ENCODE measurements around the gene SCML2. TPM values are rescaled to one million over a fixed set of nuclear protein-coding genes. Genes with fewer than 3 reads are reported as not detected.
"Not testable (repeated sequence)": the region's sequence is repeated elsewhere in the genome, so short reads cannot be mapped to it uniquely, and the experiment has no call there.

The SCML2 gene
- total RNA-seq (2014; rRNA removed; shearing (Covaris generic)), result 12.9 and 16.8 TPM in 2 replicates
- polyA plus RNA-seq (2014; cell fraction: nucleus; rRNA removed), result 24.2 and 30.5 TPM in 2 replicates

DNA sequence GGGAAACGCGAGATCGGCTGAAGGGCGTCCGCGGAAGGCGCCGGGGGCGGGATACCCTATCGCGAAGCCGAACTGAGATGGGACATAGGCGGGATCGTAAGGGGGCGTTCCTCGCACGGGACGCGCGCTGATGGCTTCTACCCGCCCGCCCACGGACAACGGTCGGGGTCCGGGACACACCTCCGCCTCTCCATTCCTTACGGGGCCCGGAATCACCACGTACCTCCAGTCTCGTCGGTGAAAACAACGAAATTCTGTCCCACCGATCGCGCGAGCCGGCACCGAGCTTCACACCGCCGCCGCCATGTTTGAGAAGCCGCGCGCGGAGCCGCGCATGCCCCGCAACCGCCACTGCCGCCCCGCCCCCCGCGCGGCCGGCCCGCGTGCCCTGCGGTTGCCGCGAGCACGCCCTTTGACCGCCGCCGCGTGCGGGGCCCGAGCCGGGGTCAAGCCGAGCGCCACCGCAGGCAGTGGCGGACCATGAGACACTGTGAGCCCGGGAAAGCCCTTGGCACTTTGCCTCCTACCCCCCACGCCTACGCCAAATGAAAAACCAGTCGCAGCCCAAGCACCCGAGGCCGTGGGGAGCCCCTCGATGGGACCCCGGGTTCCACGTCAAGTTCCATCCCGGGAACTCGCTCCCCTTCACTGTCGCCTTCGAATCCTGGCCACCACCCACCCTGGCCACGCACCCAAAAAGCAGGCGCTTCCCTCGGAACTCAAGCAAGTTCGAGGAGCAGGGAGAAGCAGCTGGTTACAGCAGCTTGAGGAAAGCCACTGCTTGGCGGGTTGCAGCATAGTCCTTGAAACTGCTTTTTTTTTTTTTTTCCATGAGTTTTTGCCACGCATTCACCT, at the start of gene SCML2:
SCML2 (minus strand) TSS at position 320 of the 855 bp plus-strand sequence. CDS start 20,617 bp downstream, outside the sequence.
- peak; percentile 23 for DNase-seq (ENCODE audit: extremely low read depth, low read depth)

GRCh38 chrX:18401848-18402213, 47.3 kb upstream of the SCML2 start:
- DNase-seq (ENCODE audit: extremely low read depth, low read depth), result no peak

- no peak for DNase-seq (ENCODE audit: extremely low read depth, low read depth)
These were observed 40.0 kb upstream of the SCML2 start for GRCh38 chrX:18394477-18394876.

- DNase-seq (ENCODE audit: extremely low read depth, low read depth), result peak; percentile 50
These were observed 36.6 kb upstream of the SCML2 start for GRCh38 chrX:18390941-18391538.

DNA sequence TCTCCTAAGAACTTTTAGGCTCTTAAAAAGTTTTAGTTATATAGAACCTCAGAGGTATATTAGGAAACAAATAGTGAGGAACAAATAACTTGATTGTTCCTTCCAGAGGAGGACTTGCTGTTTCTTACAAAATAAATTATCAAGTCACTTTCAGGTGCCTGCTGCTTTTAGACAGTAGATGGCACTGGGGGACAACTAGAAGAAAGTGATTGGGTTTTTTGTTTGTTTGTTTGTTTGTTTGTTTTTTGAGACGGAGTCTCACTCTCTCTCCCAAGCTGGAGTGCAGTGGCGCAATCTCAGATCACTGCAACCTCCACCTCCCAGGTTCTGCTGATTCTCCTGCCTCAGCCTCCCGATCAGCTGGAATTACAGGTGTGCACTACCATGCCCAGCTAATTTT, 35.5 kb upstream of the SCML2 start:
- peak; percentile 13 for DNase-seq (ENCODE audit: extremely low read depth, low read depth)

DNA sequence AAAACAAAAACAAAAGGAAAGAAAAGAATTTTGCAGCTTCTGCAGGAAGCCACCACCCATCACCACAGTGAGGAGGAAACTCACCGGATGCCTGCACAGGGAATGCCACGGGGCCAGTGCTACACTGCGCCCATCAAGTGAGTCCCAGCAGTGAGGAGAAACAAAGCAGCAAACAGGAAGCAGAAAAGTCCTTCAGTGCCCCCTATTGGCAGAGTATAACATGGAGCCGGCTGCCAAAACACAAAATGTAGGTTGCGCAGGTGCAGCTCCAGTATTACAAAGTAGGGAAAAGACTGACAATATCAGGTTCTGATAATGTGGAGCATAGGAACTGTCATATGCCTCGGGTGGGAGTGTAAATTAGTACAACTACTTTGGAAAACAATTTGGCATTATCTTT, 23.3 kb upstream of the SCML2 start:
- DNase-seq (ENCODE audit: extremely low read depth, low read depth), result peak; percentile 43

GRCh38 chrX:18375131-18375805, 20.8 kb upstream of the SCML2 start:
- DNase-seq (ENCODE audit: extremely low read depth, low read depth), result not testable (repeated sequence)

GRCh38 chrX:18369096-18369495, 14.6 kb upstream of the SCML2 start:
- not testable (repeated sequence) for DNase-seq (ENCODE audit: extremely low read depth, low read depth)

GRCh38 chrX:18368402-18368801, 13.9 kb upstream of the SCML2 start:
- DNase-seq (ENCODE audit: extremely low read depth, low read depth), result no peak

DNA sequence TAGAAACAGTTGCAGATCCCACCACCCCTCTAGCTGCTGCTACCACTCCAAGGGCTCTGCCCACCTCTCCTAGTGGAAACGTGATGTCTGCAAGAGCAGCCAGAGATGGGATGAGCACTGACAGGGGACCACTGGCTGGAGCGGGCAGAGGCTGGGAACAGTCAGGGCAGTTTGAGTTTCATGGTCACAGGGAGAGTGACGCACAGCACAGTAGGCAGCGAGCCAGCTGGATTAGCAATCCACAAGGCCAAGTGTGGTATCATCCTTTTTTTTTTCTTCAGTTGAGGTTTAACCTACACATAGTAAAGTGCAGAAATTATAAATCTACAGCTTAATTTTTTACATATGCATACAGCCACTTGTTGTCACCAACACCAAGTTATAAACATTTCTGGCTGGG, 6.4 kb upstream of the SCML2 start:
- no peak for DNase-seq (ENCODE audit: extremely low read depth, low read depth)

GRCh38 chrX:18353931-18354368, 538 bp downstream of the SCML2 start:
- no peak for DNase-seq (ENCODE audit: extremely low read depth, low read depth)

GRCh38 chrX:18351784-18352183, 2.7 kb downstream of the SCML2 start:
- DNase-seq (ENCODE audit: extremely low read depth, low read depth), result no peak

DNA sequence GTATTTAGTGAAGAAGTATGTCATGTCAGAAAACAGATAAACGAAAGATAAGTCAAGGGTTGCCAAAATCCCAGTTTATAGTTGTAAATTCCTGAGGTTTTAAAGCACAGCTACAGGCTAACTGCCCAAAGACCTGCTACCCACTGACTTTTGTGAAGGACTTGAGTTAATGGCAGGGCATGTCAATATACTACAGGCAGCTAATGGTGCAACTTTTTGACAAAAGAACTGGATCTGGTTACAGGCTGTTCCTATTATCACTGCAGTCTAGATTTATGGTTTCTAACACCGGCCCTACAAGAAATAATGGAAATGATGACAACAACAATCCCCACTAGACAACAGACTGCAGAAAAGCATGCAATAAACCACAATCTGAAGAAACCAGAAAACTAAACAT, 6.4 kb downstream of the SCML2 start:
- DNase-seq (ENCODE audit: extremely low read depth, low read depth), result no peak

- DNase-seq (ENCODE audit: extremely low read depth, low read depth), result no peak
These were observed 45.1 kb downstream of the SCML2 start for GRCh38 chrX:18309401-18309800.

DNA sequence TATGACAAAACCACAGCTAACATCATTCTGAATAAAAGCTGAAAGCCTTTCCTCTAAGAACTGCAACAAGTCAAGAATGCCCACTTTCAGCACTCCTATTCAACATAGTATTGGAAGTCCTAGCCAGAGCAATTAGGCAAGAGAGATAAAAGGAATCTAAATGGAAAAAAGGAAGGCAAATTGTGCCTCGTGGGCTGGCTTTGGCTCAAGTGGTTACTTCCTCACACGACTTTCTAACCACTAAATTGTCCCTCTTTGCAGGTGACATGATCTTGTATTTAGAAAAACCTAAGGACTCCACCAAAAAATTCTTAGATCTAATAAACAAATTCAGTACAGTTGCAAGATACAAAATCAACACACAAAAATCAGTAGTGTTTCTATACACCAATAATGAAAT, 57.2 kb downstream of the SCML2 start:
- no peak for DNase-seq (ENCODE audit: extremely low read depth, low read depth)

DNA sequence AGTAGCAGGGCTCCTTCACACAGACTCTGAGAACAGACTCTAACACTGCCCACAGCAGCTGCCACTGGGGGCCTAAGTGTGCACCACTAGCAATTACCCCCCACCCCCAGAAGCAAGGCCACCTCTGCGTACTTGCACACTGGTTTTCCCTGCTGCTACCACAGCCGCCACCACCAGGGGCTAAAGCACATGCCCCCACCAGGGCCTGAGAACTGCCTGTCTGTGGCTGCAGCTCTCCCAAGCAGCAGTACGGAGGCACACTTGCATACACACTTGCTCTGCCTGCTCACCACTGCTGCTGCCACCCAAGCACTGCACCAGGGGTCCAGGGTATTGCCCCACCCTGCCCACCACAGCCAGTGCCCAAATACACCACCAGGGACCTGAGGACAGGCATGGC, 59.6 kb downstream of the SCML2 start:
- DNase-seq (ENCODE audit: extremely low read depth, low read depth), result no peak

- no peak for DNase-seq (ENCODE audit: extremely low read depth, low read depth)
These were observed 63.4 kb downstream of the SCML2 start for GRCh38 chrX:18291006-18291545.

DNA sequence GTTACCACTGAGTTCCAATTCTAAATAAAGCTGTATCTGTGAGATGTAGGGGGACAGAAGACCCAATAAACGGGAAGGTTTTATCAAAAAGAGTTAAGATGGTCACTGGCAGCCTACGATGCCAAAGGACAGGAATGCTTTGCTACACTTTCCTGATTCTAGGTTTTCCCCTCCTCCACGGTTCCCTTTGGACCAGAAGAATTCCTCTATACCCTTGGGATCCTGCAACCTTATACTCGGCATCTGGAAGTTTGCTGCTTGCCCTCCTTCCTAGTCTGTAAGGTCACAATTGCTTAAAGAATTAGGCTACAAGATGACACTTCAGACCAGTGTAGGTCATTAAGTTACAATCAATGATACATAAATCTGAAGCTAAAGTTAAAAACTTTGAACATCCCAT, 64.3 kb downstream of the SCML2 start:
- DNase-seq (ENCODE audit: extremely low read depth, low read depth), result no peak

DNA sequence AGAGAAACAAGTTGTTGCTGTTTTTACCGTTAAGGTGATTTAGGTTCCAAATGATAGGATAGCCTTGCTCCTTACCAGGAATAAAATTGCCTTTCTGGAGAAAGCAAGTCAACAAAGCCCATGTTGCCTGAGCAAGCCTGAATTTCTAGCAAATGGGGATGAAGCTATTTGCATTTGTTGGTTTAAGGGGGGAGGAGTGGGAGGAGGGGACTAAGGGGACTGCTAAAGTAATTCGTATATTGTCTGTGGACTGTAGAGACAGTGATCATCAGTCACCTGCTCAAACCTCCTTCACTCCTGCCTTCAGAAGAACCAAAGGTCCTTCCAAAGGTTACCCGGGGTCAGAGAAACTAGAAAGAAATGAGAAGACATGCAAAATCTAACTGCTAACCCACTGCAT, 65.8 kb downstream of the SCML2 start:
- DNase-seq (ENCODE audit: extremely low read depth, low read depth), result no peak

- no peak for DNase-seq (ENCODE audit: extremely low read depth, low read depth)
These were observed 68.1 kb downstream of the SCML2 start for GRCh38 chrX:18286322-18286831.

GRCh38 chrX:18278449-18278848, 76.0 kb downstream of the SCML2 start:
- DNase-seq (ENCODE audit: extremely low read depth, low read depth), result no peak

Measured in NCI-H460 (cell line).